IPS-NIHi7 (cell line): ENCODE data around the gene SPAG5.
"Not testable (repeated sequence)": the region's sequence is repeated elsewhere in the genome, so short reads cannot be mapped to it uniquely, and the experiment has no call there.

Experiments
- DNase-seq: peaks from one replicate; pipeline ENCODE4 v3.0.0; 2012; ENCODE audit warnings: mixed read lengths; ENCODE audit errors: extremely low spot score

The SPAG5 gene

GRCh38 chr17:28604031-28604430, 5.2 kb upstream of the SPAG5 start:
- DNase-seq = not testable (repeated sequence)

- peak; percentile 47 for DNase-seq
These were observed 723 bp upstream of the SPAG5 start for GRCh38 chr17:28599311-28600184.

- no peak for DNase-seq
These were observed 436 bp downstream of the SPAG5 start for GRCh38 chr17:28598389-28598788.

- DNase-seq = no peak
These were observed 1.0 kb downstream of the SPAG5 start for GRCh38 chr17:28597606-28598383.

GRCh38 chr17:28592260-28592659, 6.6 kb downstream of the SPAG5 start:
- DNase-seq = no peak

GRCh38 chr17:28585851-28586250, 13.0 kb downstream of the SPAG5 start:
- DNase-seq = no peak

- no peak for DNase-seq
These were observed 14.4 kb downstream of the SPAG5 start for GRCh38 chr17:28584434-28584833.

- DNase-seq = no peak
These were observed 16.3 kb downstream of the SPAG5 start for GRCh38 chr17:28582513-28582912.

- DNase-seq = no peak
These were observed 17.9 kb downstream of the SPAG5 start for GRCh38 chr17:28580959-28581358.

GRCh38 chr17:28579526-28579925, 19.3 kb downstream of the SPAG5 start:
- no peak for DNase-seq

GRCh38 chr17:28578246-28579195, 20.3 kb downstream of the SPAG5 start:
- DNase-seq = no peak

GRCh38 chr17:28577466-28577824, 21.4 kb downstream of the SPAG5 start:
- DNase-seq = no peak

GRCh38 chr17:28576758-28577465, 21.9 kb downstream of the SPAG5 start, which contains the start of gene ALDOC:
ALDOC (minus strand) TSS chr17:28576895; CDS start chr17:28575532, 1,363 bp downstream.
- peak; percentile 100 for DNase-seq

- not testable (repeated sequence) for DNase-seq
These were observed 22.8 kb downstream of the SPAG5 start for GRCh38 chr17:28576016-28576415.

GRCh38 chr17:28575126-28575795, 23.6 kb downstream of the SPAG5 start:
- no peak for DNase-seq

- no peak for DNase-seq
These were observed 24.3 kb downstream of the SPAG5 start for GRCh38 chr17:28574526-28574925.

GRCh38 chr17:28573966-28574480, 24.8 kb downstream of the SPAG5 start:
- no peak for DNase-seq

GRCh38 chr17:28573521-28573920, 25.3 kb downstream of the SPAG5 start:
- no peak for DNase-seq

GRCh38 chr17:28573040-28573380, 25.8 kb downstream of the SPAG5 start:
- DNase-seq = no peak
